ENCODE measurements around the gene ABHD2. TPM values are rescaled to one million over a fixed set of nuclear protein-coding genes. Genes with fewer than 3 reads are reported as not detected.

The ABHD2 gene
- total RNA-seq, 4 donors from 2014 or later: 37.8 to 81.5 (median 58.3) TPM

DNA sequence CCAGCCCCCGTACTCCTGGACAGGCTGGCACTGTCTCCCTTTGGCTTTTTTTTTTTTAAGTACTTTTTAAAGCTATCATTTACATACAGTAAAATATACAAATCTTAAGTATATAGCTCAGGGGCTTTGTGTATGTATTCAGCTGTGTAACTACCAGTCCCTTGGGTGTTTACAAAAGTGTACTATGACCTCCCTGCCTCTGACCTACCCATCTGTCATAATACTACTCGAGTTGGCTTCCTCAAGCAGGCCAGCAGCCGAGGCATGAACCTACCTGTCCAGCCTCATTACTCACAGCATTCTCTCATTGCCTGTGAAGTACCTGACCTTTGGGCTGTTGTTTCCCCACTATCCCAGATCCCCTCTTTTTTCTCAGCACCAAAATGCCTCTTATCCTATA is 33.2 kb downstream of the ABHD2 start:
- in situ Hi-C loops (cut with MboI; ENCODE audit: low pct_ligation_motif_present in 1 of 4, low pct_unique_long_range_greater_than_20kb in 1 of 4, low sequenced_read_pairs in 3 of 4) (loop anchor here in 1 of 4 donors (10.0 kb wide), 1 partner anchor 67 kb away; no protein-coding TSS in a partner anchor), intact Hi-C loops (cut with DNase I; ENCODE audit: low total_unique reads) (no loop called here)
- H3K4me1 ChIP-seq: peaks cover 24 to 63% (median 49%) of the 10 kb centered on the region in 4 donors
- peaks cover 0 to 12% (median 0%) of the 10 kb centered on the region in 4 donors for H3K36me3 ChIP-seq
- no peaks in the 10 kb centered on the region for H3K27me3 ChIP-seq
- DNase-seq: peak; percentile 72
- H3K27ac ChIP-seq: peak overlapping the region; percentile 74 to 87 (median 84)
- no peak overlapping the region for H3K4me3 ChIP-seq
- TF ChIP-seq EP300 (IDR thresholded peaks at IDR 0.05; ENCODE audit: low read depth) (no peak), POLR2A (IDR thresholded peaks at IDR 0.05) (peak; percentile 19), POLR2AphosphoS5 (IDR thresholded peaks at IDR 0.05) (peak in 2 of 3 donors; percentile 58 to 74)
- TF ChIP-seq, protein P1, sequence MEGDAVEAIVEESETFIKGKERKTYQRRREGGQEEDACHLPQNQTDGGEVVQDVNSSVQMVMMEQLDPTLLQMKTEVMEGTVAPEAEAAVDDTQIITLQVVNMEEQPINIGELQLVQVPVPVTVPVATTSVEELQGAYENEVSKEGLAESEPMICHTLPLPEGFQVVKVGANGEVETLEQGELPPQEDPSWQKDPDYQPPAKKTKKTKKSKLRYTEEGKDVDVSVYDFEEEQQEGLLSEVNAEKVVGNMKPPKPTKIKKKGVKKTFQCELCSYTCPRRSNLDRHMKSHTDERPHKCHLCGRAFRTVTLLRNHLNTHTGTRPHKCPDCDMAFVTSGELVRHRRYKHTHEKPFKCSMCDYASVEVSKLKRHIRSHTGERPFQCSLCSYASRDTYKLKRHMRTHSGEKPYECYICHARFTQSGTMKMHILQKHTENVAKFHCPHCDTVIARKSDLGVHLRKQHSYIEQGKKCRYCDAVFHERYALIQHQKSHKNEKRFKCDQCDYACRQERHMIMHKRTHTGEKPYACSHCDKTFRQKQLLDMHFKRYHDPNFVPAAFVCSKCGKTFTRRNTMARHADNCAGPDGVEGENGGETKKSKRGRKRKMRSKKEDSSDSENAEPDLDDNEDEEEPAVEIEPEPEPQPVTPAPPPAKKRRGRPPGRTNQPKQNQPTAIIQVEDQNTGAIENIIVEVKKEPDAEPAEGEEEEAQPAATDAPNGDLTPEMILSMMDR (IDR thresholded peaks at IDR 0.05): no peak
- H3K9me3 ChIP-seq: no peaks in the 10 kb centered on the region
- 38 to 40% methylated on average over 3 of the region's 3 CpGs for WGBS, 2 donors (ENCODE audit: low coverage in 1 of 2)

DNA sequence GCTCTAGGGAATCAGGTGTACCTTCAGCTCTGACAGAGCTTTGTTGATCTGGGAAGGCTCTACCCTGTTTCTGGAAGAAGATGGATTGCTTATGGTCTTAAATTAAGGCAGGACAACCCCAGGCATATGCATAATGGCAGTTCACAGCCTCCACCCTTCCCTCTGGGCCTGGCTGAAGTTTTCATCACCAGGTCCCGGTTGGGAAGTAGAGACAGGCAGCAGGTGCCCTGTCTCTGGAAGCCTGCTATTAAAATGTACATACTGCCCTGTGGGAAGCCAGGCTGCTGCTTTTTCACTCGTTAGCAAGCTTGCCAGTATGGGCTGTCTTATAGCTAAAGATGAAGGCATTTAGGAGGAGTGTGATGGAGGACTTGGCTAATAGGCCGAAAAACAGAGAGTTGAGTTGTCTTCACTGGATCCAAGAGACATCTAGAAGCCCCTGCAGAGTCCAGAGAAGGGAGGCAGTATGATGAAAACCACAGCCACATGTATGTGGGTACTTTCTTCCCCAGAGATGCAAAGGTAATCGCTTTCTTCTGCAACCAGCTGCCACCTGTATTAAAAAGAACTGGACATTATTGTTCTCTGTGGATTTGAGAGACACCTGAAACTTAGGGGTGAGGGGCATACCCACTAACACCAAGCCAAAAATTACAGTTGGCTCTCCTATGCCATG is 34.4 kb downstream of the ABHD2 start:
- Histone ChIP-seq H3K4me1 (peaks cover 23 to 56% (median 45%) of the 10 kb centered on the region in 4 donors), H3K27ac (peak overlapping the region; percentile 74 to 87 (median 84)), H3K4me3 (no peak overlapping the region), H3K9me3 (no peaks in the 10 kb centered on the region), H3K36me3 (peaks cover 0 to 8% (median 0%) of the 10 kb centered on the region in 4 donors), H3K27me3 (no peaks in the 10 kb centered on the region)
- intact Hi-C loops (cut with DNase I; ENCODE audit: low total_unique reads) (no loop called here), in situ Hi-C loops (cut with MboI; ENCODE audit: low pct_ligation_motif_present in 1 of 4, low pct_unique_long_range_greater_than_20kb in 1 of 4, low sequenced_read_pairs in 3 of 4) (loop anchor here in 1 of 4 donors (10.0 kb wide), 1 partner anchor 68 kb away; no protein-coding TSS in a partner anchor)
- TF ChIP-seq EP300 (IDR thresholded peaks at IDR 0.05; ENCODE audit: low read depth): no peak
- TF ChIP-seq, protein P1 (IDR thresholded peaks at IDR 0.05): no peak
- no peak for TF ChIP-seq POLR2A (IDR thresholded peaks at IDR 0.05)
- TF ChIP-seq POLR2AphosphoS5 (IDR thresholded peaks at IDR 0.05): no peak
- no peak for DNase-seq
- WGBS, 2 donors (ENCODE audit: low coverage in 1 of 2): 87 to 93% methylated on average over 3 to 4 of the region's 4 CpGs

DNA sequence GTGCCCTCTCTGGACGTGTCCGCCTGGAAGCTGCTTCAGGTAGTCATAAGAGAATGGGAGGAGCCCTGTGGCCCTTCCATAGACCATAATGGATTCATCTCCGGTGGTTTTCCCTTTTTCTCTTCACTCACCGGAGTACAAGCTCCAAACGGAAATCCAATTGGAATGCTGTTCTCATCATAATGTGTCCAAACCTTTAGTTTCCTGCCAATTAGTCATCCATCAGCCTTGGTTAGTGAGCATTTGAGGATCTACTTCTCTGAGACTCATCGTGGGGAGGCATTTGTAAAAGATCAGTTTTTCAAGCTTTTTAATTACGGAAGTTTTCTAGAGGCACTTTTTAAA is 34.9 kb downstream of the ABHD2 start:
- 91 to 92% methylated on average over 5 to 7 of the region's 7 CpGs for WGBS, 2 donors (ENCODE audit: low coverage in 1 of 2)
- in situ Hi-C loops (cut with MboI; ENCODE audit: low pct_ligation_motif_present in 1 of 4, low pct_unique_long_range_greater_than_20kb in 1 of 4, low sequenced_read_pairs in 3 of 4): loop anchor here in 1 of 4 donors (10.0 kb wide), 1 partner anchor 68 kb away; no protein-coding TSS in a partner anchor
- H3K9me3 ChIP-seq: no peaks in the 10 kb centered on the region
- H3K4me3 ChIP-seq: no peak overlapping the region
- H3K4me1 ChIP-seq: peaks cover 21 to 52% (median 43%) of the 10 kb centered on the region in 4 donors
- peak overlapping the region in 1 of 4 donors; percentile 86 for H3K27ac ChIP-seq
- no peak for DNase-seq
- intact Hi-C loops (cut with DNase I; ENCODE audit: low total_unique reads): no loop called here
- peaks cover 0 to 6% (median 0%) of the 10 kb centered on the region in 4 donors for H3K36me3 ChIP-seq
- no peaks in the 10 kb centered on the region for H3K27me3 ChIP-seq
- TF ChIP-seq POLR2A (IDR thresholded peaks at IDR 0.05): no peak
- no peak for TF ChIP-seq POLR2AphosphoS5 (IDR thresholded peaks at IDR 0.05)
- no peak for TF ChIP-seq EP300 (IDR thresholded peaks at IDR 0.05; ENCODE audit: low read depth)
- TF ChIP-seq, protein P1 (IDR thresholded peaks at IDR 0.05): no peak

GRCh38 chr15:89125088-89125826 is 37.0 kb downstream of the ABHD2 start:
- H3K4me3 ChIP-seq: no peak overlapping the region
- H3K36me3 ChIP-seq: peaks cover 0 to 6% (median 0%) of the 10 kb centered on the region in 4 donors
- no peak for TF ChIP-seq POLR2AphosphoS5 (IDR thresholded peaks at IDR 0.05)
- no peak for TF ChIP-seq POLR2A (IDR thresholded peaks at IDR 0.05)
- TF ChIP-seq, protein P1 (IDR thresholded peaks at IDR 0.05): no peak
- no peak for TF ChIP-seq EP300 (IDR thresholded peaks at IDR 0.05; ENCODE audit: low read depth)
- in situ Hi-C loops (cut with MboI; ENCODE audit: low pct_ligation_motif_present in 1 of 4, low pct_unique_long_range_greater_than_20kb in 1 of 4, low sequenced_read_pairs in 3 of 4) (loop anchor here in 1 of 4 donors (10.0 kb wide), 1 partner anchor 70 kb away; no protein-coding TSS in a partner anchor), intact Hi-C loops (cut with DNase I; ENCODE audit: low total_unique reads) (no loop called here)
- peaks cover 11 to 45% (median 26%) of the 10 kb centered on the region in 4 donors for H3K4me1 ChIP-seq
- peak overlapping the region in 1 of 4 donors; percentile 23 for H3K27ac ChIP-seq
- no peak for DNase-seq
- H3K9me3 ChIP-seq: no peaks in the 10 kb centered on the region
- WGBS, 2 donors (ENCODE audit: low coverage in 1 of 2): 65 to 85% methylated on average over 3 to 5 of the region's 5 CpGs
- H3K27me3 ChIP-seq: no peaks in the 10 kb centered on the region
